ENCODE measurements around the gene KLF4.

KLF4 gene

DNA sequence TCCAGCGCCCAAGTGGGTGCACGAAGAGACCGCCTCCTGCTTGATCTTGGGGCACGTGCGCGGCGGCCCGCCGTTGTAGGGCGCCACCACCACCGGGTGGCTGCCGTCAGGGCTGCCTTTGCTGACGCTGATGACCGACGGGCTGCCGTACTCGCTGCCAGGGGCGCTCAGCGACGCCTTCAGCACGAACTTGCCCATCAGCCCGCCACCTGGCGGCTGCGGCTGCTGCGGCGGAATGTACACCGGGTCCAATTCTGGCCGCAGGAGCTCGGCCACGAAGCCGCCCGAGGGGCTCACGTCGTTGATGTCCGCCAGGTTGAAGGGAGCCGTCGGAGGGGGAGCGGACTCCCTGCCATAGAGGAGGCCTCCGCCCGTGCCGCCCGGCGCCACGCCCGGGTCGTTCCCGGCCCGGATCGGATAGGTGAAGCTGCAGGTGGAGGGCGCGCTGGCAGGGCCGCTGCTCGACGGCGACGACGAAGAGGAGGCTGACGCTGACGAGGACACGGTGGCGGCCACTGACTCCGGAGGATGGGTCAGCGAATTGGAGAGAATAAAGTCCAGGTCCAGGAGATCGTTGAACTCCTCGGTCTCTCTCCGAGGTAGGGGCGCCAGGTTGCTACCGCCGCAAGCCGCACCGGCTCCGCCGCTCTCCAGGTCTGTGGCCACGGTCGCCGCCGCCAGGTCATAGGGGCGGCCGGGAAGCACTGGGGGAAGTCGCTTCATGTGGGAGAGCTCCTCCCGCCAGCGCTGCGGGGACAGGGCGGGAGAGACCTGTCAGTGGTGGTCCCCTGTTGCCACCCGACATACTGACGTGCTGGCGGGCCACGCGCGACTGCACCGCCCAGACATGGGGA, 1.8 kb downstream of the KLF4 start:
- DNase-seq, result no peak

DNA sequence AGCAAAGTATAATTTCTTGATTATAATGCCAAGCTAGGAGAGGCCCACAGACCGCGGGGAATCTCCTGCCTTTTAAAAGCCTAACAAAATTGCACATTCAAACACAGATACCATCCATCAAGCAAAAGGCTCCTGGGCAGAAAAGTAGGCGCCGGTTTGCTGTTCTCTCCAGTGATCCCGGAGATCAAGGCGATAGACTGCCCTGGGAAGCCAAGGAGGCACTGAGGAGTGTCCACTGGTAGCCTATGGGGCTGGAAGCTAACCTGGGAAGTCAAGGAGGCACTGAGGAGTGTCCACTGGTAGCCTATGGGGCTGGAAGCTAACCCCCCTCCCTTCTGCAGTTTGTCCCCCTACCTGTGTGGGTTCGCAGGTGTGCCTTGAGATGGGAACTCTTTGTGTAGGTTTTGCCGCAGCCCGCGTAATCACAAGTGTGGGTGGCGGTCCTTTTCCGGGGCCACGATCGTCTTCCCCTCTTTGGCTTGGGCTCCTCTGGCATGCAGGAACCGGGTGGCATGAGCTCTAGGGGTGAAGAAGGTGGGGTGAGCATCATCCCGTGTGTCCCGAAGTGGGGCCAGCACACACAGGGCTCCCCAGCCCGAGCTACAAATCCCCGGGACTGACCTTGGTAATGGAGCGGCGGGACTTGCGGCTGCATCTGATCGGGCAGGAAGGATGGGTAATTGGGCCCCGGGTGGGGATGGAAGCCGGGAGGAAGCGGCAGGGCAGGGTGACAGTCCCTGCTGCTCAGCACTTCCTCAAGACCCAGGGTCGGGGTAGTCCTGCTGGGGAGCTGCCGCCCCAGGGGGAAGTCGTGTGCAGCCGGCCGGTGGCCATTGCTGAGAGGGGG, 2.7 kb downstream of the KLF4 start:
- DNase-seq, result no peak

DNA sequence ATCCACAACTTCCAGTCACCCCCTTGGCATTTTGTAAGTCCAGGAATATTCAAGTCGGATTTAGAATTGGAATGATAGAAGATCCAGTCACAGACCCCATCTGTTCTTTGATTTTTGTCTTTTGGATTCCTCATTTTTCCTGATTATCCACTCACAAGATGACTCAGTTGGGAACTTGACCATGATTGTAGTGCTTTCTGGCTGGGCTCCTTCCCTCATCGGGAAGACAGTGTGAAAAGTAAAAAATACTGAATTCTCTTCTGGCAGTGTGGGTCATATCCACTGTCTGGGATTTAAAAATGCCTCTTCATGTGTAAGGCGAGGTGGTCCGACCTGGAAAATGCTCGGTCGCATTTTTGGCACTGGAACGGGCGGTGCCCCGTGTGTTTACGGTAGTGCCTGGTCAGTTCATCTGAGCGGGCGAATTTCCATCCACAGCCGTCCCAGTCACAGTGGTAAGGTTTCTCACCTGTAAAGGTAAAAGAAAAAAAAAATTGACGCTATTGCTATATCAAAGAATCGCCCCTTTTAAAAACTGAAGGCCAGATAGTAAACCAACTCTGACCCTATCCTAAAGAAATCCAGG, 4.0 kb downstream of the KLF4 start:
- DNase-seq, result no peak

DNA sequence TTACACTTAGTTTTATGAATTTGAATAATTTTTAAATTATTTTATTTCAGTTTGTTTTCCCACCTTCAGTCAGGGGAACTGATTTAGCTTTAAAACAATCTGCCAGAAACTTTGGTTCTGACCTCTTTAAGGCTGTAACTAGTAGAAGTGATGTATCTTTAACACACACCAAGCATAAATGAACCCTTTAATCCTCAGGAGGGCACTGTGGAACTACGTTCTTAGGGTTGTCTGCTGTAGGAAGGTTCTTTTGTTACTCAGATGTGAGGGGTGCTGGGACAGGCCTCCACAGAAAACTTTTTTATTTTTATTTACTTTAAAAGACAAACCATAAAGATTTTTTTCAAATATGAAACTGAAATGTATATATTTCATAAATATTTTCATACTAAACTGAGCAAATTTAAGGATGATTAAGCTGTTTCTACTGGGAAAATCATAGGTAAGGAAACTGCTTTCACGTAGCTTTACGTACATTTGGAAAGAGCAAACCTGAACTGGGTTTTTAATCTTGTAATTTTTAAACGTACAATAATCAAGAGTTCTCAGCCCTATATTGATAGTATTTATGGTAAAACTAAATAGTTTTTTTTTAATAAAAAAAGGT, 5.3 kb downstream of the KLF4 start:
- no peak for DNase-seq

DNA sequence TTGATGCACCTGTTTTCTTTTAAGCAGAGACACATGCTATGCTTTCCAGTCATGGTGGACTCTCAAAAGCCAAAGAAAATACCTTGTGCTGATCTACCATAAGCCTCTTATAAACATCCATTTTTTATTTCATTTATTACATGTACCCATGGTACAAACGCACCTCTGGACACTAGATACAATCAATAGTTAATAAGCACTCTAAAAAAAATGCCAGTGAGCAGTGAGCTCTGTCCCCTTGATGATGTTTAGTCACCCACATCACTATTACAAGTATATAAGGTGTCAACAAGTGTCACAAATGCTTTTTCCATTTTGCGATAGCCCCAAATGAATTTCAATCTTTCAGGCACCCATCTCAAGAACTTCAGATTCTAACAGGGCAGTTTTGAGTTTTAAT, 5.9 kb downstream of the KLF4 start:
- no peak for DNase-seq

DNA sequence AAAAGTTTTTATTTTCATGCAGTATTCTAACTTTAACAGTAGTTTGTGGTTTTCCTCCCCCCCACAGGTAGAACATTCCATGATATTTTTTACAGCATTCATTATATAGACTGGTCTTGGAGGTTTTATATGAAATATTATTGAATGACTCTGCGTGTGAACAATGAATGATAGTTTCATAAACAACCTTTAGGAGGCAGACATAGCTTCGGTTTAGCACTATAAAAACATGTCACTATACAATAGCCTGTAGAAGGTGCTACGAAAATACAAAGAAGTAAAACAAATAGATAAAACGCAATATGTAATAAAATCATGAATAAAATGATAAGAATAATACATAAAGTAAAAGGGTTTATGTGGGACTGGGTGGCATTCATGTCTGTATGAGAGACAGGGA, 8.5 kb downstream of the KLF4 start:
- no peak for DNase-seq

DNA sequence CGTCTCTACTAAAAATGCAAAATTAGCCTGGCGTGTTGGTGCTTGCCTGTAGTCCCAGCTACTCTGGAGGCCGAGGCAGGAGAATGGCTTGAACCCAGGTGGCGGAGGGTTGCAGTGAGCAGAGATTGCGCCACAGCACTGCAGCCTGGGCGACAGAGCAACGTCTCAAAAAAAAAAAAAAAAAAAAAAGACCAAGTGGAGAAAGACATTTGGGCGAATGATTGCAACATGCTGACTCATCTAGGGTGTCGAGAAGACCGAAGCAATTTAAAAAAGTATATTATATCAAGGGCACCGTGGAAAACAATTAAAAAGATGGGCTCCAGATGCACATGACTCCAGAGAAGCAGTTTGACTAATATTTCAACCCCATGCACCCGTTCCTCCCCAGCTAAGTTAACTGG, 9.2 kb downstream of the KLF4 start:
- no peak for DNase-seq

DNA sequence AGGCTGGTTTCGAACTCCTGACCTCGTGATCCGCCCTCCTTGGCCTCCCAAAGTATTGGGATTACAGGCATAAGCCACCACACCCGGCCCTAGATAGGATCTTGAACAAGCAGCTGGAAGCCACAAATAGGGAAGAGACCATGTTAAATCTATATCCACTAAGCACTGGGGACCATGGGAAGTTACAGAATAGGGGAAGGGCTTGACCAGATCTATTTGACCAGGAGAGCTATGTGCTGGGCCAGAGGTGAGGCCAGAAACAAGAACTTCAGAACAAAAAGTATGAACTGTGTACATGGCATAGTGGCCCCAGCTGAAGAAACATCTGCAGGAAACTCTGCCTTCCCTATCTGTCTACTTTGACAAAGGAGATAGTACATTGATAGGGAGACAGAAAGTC, 10.8 kb downstream of the KLF4 start:
- DNase-seq, result no peak

DNA sequence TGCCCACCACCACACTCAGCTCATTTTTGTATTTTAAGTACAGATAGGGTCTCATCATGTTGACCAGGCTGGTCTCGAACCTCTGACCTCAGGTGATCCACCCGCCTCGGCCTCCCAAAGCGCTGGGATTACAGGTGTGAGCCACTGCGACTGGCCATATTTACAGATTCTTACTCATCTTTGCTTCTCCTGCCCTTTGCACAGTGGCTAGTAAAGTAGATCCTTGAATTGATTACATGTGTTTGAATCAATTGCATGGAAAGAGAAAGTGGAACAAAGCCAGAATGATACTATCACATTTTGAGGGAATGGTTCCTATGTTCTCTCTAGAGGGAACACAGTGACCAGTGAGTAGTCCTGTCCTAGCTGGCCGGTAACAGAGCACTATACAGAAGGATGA, 15.4 kb downstream of the KLF4 start:
- DNase-seq, result no peak

DNA sequence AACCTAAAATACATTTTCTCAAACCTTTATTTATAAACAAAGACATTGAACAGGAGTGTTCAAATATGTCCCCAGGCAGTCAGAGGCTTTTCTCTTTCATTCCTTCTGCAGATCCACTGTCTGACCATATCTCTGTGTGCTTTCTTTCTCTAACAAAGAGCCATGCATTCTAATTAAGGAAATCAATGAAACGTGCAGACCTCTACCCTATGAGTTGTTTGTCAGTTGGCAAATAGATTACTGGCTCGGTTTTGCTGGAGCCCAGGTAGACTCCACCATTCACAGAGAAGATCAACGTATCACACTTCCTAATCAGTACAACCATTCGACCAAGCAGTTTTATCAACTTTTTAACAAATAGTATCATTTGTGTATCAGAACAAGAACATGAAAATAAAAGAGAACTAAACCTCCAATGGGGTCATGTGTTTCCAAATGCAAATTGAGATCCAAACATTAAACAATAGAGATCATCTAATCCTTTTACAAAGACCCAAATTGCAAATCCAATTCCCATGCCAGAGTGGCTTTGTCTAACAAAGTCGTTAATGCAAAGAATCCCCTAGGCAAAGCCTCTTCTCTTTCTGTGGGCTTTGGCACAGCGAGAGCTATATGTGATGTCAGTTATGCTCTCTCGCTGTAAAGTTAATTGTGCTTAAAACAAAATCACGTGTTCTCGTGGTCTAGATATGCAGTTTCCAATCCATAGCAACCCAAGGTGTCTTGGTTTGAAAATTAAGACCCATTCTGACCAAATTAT, 16.8 kb downstream of the KLF4 start:
- DNase-seq, result no peak

DNA sequence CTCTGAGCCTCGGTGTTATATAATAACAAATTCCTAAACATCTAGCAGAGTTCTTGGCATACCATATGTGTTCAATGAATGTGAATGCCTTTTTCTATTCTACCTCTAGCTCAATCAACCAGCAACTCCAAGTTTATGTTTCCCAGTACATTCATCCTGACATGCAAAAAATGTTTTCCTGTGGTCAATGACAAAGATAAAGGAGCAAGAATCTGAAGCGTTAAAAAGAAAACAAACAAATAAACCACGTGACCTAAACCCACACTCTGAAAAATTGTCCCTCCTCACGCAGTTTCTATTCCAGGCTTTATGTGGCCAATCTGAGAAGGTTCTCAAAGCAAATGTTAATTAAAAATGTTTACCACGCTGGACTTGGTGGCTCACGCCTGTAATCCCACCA, 18.0 kb downstream of the KLF4 start:
- no peak for DNase-seq

DNA sequence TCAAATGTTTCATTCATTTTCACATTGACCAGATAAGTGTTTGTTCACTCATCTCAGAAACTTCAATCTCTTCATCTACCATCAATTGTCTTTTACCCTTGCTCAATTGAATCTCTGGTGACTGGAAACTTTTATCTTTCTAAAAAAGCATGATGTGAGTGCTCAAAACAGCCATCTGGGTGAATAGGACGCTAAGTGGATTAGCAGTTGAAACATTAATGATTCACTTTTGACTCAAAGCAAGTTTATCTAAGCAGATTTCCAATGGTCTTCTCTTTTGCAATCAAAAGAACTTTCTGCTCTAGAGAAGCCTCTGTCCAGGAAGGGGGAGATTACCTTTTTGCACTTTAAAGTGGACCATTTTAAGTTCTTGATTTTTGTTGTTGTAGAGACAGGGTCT, 22.2 kb downstream of the KLF4 start:
- no peak for DNase-seq

DNA sequence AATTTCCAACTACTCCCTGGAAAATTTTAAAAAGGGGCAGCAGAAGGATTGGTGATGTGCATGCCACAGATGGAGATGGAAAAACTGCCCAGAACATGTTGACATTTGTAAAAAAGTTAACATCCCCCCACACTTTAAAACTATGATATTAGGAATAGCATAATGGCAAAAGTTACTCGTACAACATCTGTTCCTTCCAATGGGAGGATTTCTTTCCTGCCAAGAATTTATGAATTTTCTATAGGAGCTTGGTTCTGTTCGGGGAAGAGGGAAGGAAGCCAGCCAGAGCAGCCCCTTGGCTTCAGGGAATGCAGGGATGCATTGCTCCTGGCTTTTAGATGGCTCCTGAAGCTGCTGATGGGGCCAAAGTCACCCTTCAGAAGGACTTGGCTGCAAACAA, 22.7 kb downstream of the KLF4 start:
- DNase-seq, result no peak

DNA sequence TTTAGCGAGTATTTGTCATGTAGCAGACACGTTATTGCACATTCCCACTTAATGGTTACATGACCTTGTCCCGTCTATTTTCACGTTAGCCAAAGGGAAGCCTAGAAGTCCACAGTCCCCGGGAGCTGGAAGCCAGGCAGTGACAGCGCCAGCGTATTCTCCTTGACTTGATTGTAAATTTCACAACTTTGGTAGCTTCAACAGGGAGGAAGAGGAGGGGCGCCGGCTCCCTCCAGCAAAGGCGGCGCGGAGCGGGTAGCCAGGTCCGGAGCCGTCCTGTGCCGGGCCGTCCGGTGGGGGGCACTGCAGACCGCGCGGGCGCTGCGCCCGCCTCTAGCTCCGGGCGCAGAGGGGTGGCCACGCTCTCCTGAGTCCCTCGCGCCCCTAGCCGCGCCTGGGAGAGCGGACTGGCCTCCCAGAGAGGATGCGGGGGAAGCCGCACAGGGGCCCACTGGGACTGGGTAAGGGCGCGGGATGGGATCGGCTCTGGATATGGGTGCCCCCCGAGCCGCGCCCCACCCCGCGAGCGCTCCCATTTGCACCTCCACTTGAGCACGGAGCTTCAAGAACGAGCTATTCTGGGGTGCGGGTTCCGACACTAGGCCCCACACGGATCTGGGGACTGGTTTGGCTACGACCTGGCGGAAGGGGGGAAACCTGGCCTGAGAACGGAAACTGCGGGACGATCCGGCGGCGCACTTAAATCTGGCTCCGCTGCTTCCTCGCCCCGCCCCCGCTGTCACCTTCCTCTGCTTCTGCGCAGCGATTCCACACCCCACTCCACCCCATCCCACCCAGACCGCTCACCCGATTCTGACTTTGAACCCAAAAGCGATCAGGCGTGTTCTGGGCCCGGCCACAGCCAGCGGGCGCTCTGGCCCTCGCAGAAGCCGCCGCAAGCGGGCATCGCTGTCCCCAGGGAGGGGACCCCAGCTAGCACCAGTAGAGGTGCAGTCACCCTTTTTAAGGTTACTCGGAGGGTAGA, 23.8 kb downstream of the KLF4 start:
- DNase-seq, result no peak

DNA sequence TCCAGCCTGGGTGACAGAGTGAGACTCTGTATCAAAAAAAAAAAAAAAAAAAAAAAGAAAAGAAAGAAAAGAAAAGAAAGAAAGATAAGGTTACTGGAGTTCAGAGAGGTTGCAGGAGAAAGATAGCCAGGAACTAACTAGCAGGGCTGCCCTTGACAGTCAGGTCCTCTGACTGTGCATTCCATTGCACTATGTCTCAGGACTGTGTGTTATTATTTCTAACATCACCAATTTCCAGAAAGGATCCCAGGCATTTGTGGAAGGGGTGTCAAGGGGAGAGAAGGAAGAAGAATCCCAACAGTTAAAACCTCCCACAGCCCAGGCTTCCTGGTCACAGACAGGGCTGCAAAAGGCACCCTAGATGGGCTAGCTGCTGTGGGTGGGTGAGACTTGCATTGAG, 25.1 kb downstream of the KLF4 start:
- no peak for DNase-seq

DNA sequence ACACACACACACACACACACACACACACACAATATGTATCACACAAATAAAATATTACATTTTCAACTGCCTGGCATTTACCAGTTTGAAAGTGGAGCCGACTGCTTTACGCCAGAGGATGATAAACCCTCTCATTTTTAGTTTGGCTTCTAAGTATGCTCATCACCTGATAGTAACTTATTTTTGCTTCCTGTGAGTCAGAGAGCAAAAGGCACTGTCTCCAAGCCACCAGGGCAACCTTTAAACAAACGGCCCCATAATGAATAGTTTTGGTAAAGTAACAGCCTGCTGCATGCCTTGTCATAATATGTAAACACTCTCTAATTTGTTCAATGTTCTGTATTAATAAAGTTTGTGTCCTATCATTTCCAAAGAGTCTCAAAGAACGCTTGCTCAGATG, 26.9 kb downstream of the KLF4 start:
- DNase-seq, result no peak

DNA sequence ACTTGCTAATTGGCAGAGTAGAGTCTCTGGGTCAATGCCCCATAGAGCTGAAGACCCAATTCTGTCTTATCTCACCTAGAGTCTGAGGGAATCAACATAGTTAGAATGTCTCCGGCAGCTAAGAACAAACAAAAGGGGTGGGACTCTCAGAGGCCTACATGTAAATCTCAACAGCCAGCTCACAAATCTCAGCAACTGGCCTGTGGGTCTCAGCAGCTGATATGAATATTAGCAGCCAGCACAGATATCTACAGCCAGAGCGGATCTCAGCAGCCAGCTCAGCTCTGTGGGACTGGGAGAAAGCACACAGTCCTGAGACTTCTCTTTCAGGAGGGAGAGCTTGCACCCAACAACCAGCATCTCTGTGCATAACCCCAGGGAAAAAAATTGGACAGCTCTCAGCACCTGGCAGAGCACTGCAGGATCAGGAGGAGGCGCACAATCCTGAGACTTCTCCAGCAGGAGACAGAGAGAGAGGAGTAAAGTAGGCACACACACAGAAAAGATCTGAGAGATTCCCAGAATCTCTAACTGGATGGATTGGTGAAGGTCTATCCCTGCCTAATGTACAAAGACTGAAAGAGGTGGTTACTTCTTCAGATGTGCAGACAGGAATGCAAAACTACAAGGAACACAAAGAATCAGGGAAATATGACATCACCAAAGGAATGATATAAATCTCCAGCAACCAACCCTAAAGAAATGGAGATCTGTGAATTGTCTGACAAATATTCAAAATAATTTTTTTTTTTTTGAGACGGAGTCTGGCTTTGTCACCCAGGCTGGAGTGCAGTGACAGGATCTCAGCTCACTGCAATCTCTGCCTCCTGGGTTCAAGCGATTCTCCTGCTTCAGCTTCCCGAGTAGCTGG, 29.2 kb downstream of the KLF4 start:
- no peak for DNase-seq

DNA sequence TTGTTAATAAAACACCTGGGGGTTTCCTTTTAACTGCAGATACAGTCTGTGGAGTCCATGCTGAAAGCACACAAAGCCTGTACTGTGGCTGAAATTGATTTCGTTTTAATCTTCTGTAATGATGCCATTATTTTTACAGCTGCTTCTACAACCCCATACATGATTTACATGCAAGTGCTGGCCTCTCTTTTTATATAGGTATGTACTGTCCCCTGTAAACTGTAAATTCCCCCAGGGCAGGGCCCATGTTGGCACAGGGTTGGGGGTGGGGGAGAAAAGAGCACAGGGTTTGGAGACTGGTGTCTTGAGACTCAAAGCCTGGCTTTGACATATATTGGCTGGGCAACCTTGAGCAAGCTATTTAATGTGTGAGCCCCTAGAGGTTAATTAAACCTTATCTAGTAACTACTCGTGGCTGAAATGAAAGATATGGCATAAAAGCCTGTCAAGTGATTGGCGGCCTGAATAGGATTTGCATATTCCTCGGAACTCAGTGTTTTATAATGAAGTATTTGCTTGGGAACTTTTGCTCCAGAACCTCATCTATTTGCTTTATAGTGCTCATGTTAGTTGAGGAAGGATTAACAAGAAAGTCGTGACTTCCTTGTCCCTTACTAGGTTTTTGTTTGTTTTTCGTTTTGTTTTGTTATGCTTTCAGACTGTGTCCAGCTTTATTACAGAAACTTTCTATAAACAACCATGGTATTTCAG, 34.0 kb downstream of the KLF4 start:
- DNase-seq, result no peak

DNA sequence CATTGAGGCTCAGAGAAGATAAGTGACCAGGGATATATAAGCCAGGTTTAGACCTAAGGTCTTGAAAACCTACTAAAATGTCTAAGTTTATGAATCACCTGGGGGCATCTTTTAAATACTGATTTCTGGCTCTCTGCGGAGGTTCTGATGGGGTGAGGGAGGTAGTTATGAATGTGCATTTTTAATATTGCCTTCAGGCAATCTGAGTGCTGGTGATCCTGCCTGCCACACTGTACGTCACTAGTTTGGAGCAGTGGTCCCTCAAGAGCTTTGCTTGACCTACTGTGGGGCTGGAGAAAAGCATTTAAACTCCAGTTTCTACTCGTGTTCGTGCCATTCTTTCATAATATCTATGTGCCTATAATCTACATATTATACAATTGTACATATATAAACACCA, 36.1 kb downstream of the KLF4 start:
- no peak for DNase-seq

DNA sequence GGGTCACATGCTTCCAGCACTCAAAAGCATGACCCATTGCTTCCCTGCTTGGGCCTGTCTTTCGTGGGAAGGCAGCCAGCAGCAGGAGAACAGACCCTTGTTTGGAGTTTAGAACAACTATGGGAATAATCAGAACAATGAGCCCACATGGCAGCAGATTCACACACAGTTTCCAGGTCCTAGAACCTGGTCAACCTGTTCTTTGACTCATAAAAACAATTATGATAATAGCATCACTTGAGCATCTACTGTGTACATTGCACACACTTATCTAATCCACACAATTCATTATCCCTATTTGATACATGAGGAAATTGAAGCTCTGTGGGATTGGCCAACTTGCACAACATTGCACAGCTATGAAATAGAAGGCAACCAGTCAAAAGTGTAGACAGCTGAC, 41.7 kb downstream of the KLF4 start:
- no peak for DNase-seq

Measured in activated CD4-positive, alpha-beta T cell treated with anti-CD3 and anti-CD28 coated beads for 1 hour (primary cell).